GM23338 (cell line): Measurements from ENCODE around the gene CNBD2.

Source experiments
- CREB1 ChIP-seq: fragments of 250-450 bp; sonication (Bioruptor Pico); IDR thresholded peaks from 2 replicates; pipeline ENCODE4 v1.5.0; 2020; ENCODE audit warnings: low read depth, mild to moderate bottlenecking, moderate library complexity
- CTCF ChIP-seq, 2 experiments: fragments of 200-600 bp in 1 of 2; sonication (generic) in 1 of 2; conservative IDR thresholded peaks; 2 replicates each; pipeline versions ENCODE4 v1.5.1 to v1.6.1; 2016 to 2017; ENCODE audit warnings: antibody characterized with exemption in 2 of 2, low read depth in 2 of 2, mild to moderate bottlenecking in 2 of 2, moderate library complexity in 1 of 2
- EZH2 ChIP-seq: fragments of 200-600 bp; sonication (generic); IDR thresholded peaks from one replicate; pipeline ENCODE4 v1.8.0; 2017; ENCODE audit warnings: antibody characterized with exemption, mild to moderate bottlenecking, low read depth; ENCODE audit not compliant: unreplicated experiment
- EZH2phosphoT487 ChIP-seq: fragments of 200-600 bp; sonication (generic); IDR thresholded peaks from one replicate; pipeline ENCODE4 v1.8.1; 2018; ENCODE audit warnings: antibody characterized with exemption; ENCODE audit not compliant: unreplicated experiment
- JUNB ChIP-seq: IDR thresholded peaks from one replicate; pipeline ENCODE4 v1.6.1; 2016; ENCODE audit warnings: antibody characterized with exemption; ENCODE audit not compliant: unreplicated experiment
- NANOG ChIP-seq: IDR thresholded peaks from 2 replicates; pipeline ENCODE4 v1.6.1; 2016; ENCODE audit warnings: antibody characterized with exemption, borderline replicate concordance
- POLR2AphosphoS5 ChIP-seq: IDR thresholded peaks from 2 replicates; pipeline ENCODE4 v1.6.1; 2016; ENCODE audit warnings: antibody characterized with exemption, low read depth
- REST ChIP-seq: IDR thresholded peaks from one replicate; pipeline ENCODE4 v1.6.1; 2018; ENCODE audit warnings: antibody characterized with exemption; ENCODE audit not compliant: unreplicated experiment
- ZNF331 ChIP-seq: fragments of 250-450 bp; sonication (Bioruptor Pico); IDR thresholded peaks from 2 replicates; pipeline ENCODE4 v1.5.0; 2020; ENCODE audit warnings: low read depth, mild to moderate bottlenecking, moderate library complexity

DNA sequence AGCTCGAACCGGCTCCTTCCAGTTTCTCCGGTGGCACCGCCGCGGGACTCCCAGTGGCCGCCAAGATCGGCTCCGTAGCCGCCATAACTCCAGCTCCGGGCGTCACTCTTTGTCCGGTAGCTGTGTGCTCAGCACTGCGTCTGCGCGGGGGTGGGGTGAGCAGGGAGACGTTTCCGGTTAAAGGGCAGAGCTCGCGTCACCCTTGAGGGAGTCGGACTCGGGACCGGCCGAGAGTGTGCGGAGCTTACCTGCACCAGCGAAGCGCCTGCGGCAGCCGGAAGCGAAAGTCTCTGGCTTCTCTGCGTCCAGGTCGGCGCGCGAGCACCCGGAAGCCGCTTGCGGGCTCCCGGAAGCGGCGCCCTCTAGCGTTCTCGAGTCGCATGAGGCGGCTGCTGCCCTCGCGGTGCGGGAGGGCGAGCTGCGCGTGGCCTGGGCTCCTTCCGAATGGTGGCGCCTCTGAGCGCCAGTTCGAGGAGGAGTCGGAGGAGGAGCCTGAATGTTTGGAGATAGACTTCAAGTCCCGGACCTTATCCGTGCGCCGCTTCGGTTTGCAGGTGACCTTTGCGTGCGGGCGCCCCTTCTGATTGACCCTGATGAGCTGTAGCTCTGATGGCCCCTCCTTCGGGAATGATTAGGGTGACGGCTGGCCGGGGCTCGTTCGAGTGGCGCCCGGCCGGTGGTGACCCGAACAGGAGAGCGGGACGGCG, 14.0 kb upstream of the CNBD2 start, which contains the start of gene SCAND1:
- peak; percentile 80 to 95 for TF ChIP-seq CTCF (conservative IDR thresholded peaks at IDR 0.05; ENCODE audit: low read depth in 2 of 2)
- TF ChIP-seq CREB1 (CRISPR knock-in tag): peak; percentile 83; the same call in 1 of the 2 replicates
- TF ChIP-seq REST: peak; percentile 15
- no peak for TF ChIP-seq EZH2phosphoT487
- TF ChIP-seq POLR2AphosphoS5: peak; percentile 74
- no peak for TF ChIP-seq EZH2
- TF ChIP-seq ZNF331: no peak
- no peak for TF ChIP-seq JUNB
- TF ChIP-seq NANOG: no peak
